Fibroblast of skin of back (primary cell): Measurements from ENCODE around the gene STPG3.

ENCODE experiments used
- DNase-seq: peaks from one replicate; pipeline ENCODE4 v3.0.0-alpha.2; 2013

STPG3 gene

GRCh38 chr9:137281345-137282116 lies 30.4 kb downstream of the STPG3 start:
- no peak for DNase-seq

GRCh38 chr9:137286975-137287383 lies 35.9 kb downstream of the STPG3 start:
- DNase-seq = peak; percentile 58

GRCh38 chr9:137293094-137293481 lies 42.0 kb downstream of the STPG3 start:
- no peak for DNase-seq

- no peak for DNase-seq
Measured at GRCh38 chr9:137293482-137294090, 42.5 kb downstream of the STPG3 start.

GRCh38 chr9:137294091-137294680 lies 43.1 kb downstream of the STPG3 start:
- DNase-seq = peak; percentile 52

- DNase-seq = no peak
Measured at GRCh38 chr9:137294681-137295237, 43.7 kb downstream of the STPG3 start.

- no peak for DNase-seq
Measured at GRCh38 chr9:137295238-137295811, 44.2 kb downstream of the STPG3 start.

- no peak for DNase-seq
Measured at GRCh38 chr9:137295849-137296669, 45.0 kb downstream of the STPG3 start.

GRCh38 chr9:137296670-137297664 lies 45.9 kb downstream of the STPG3 start:
- no peak for DNase-seq

GRCh38 chr9:137297966-137298365 lies 46.9 kb downstream of the STPG3 start:
- no peak for DNase-seq

- DNase-seq = no peak
Measured at GRCh38 chr9:137298401-137299202, 47.5 kb downstream of the STPG3 start.

- no peak for DNase-seq
Measured at GRCh38 chr9:137299203-137299565, 48.1 kb downstream of the STPG3 start.

GRCh38 chr9:137299938-137300337 lies 48.9 kb downstream of the STPG3 start:
- no peak for DNase-seq

- no peak for DNase-seq
Measured at GRCh38 chr9:137300567-137301080, 49.5 kb downstream of the STPG3 start.

- peak; percentile 35 for DNase-seq
Measured at GRCh38 chr9:137301081-137301947, 50.2 kb downstream of the STPG3 start.

- peak; percentile 73 for DNase-seq
Measured at GRCh38 chr9:137302118-137302448, 51.0 kb downstream of the STPG3 start, which contains the start of gene NRARP. NRARP (minus strand) TSS chr9:137302271; CDS start chr9:137301928, 343 bp downstream.

- peak; percentile 62 for DNase-seq
Measured at GRCh38 chr9:137302449-137303150, 51.5 kb downstream of the STPG3 start.
